WERI-Rb-1 (cell line): ENCODE data around the gene POGLUT2.

Experiments used
- DNase-seq: peaks from one replicate; pipeline ENCODE4 v3.0.0-alpha.2; 2020
- H3K27ac ChIP-seq: fragments of 250-450 bp; sonication (Bioruptor Pico); 2 replicates; pipeline ENCODE4 v1.5.1; 2020; ENCODE audit warnings: mild to moderate bottlenecking, moderate library complexity
- H3K27me3 ChIP-seq: fragments of 250-450 bp; sonication (Bioruptor Pico); 2 replicates; pipeline ENCODE4 v1.5.1; 2021; ENCODE audit warnings: mild to moderate bottlenecking, low read depth, moderate library complexity; ENCODE audit not compliant: insufficient read depth, severe bottlenecking
- H3K36me3 ChIP-seq: fragments of 250-450 bp; sonication (Bioruptor Pico); 2 replicates; pipeline ENCODE4 v1.5.1; 2020; ENCODE audit warnings: mild to moderate bottlenecking, moderate library complexity
- H3K4me3 ChIP-seq: 2 replicates; pipeline ENCODE4 v1.5.1; 2011; ENCODE audit warnings: low read depth, mild to moderate bottlenecking, control low read depth, low read length
- H3K9me3 ChIP-seq: fragments of 250-450 bp; sonication (Bioruptor Pico); 2 replicates; pipeline ENCODE4 v1.5.1; 2021; ENCODE audit warnings: mild to moderate bottlenecking, moderate library complexity; ENCODE audit not compliant: severe bottlenecking
- CTCF ChIP-seq: IDR thresholded peaks from 2 replicates; pipeline ENCODE4 v1.5.1; 2011; ENCODE audit warnings: low read depth, mild to moderate bottlenecking, control low read depth, inconsistent platforms, low read length

The POGLUT2 gene

DNA sequence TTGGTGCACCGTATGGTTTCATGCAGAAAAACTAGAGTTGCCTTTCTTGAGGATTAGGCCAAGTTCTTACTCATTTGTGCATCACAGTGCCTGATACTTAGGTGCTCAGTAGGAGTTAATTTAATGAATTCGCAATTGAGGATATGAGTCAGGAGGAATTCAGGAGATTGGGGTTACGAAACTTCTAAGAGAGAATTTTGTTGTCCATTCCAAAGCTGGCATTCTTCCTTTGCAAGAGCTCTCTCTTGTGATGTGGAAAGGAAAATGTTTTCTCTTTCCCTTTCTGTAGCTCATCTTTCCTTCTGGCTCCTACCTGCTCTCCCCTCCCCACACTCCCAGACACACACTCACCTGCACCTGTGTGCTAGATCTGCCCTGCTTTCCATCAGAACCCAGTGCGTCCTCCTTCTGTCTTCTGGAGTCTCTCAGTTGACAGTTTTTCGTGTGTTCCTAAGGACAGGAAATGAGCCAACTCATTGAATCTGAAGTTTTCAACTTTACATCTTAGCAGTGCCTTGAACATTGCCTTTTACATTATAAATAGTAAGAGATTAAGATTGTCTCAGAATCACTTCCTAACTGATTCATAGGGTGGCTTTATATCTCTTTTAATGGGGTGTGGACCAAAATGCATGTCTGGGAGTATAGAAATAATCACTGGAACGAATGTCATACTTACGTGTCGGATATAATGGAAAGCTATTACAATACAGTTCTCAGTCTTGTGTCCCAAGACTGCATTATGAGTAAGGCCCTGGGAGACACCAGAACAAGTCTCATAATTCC lies 27.3 kb upstream of the POGLUT2 start:
- no peaks in the 10 kb centered on the region for H3K27me3 ChIP-seq
- peaks cover 3% of the 10 kb centered on the region for H3K9me3 ChIP-seq
- H3K36me3 ChIP-seq: peaks cover 61% of the 10 kb centered on the region
- H3K4me3 ChIP-seq: no peak overlapping the region
- no peak for TF ChIP-seq CTCF
- no peak overlapping the region for H3K27ac ChIP-seq
- no peak for DNase-seq

GRCh38 chr13:102825400-102825799 lies 26.6 kb upstream of the POGLUT2 start:
- Histone ChIP-seq H3K9me3 (peaks cover 3% of the 10 kb centered on the region), H3K36me3 (peaks cover 68% of the 10 kb centered on the region), H3K27me3 (no peaks in the 10 kb centered on the region), H3K27ac (no peak overlapping the region), H3K4me3 (no peak overlapping the region)
- DNase-seq: no peak
- TF ChIP-seq CTCF: no peak

- Histone ChIP-seq H3K27me3 (no peaks in the 10 kb centered on the region), H3K27ac (no peak overlapping the region), H3K36me3 (peaks cover 64% of the 10 kb centered on the region), H3K4me3 (no peak overlapping the region), H3K9me3 (no peaks in the 10 kb centered on the region)
- DNase-seq: no peak
- TF ChIP-seq CTCF: no peak
These were observed 19.1 kb upstream of the POGLUT2 start for GRCh38 chr13:102817907-102818306.

DNA sequence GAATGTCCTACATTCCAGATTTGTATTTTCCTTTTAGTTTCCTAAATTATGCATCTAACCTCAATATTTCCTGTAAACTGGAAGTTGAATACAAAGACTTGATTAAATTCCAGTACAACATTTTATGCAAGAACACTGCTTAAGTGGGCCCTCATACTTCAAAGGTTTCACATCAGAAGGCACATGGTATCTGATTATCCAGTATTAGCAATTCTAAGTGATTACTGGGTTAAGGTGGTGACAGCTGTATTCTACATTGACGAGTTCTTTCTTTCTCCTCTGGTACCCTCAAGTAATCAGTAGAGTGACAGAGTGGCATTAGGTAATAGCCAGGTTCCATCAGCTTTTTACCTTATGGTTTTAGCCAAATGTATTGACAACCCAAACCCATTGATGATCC lies 18.5 kb upstream of the POGLUT2 start:
- Histone ChIP-seq H3K27me3 (no peaks in the 10 kb centered on the region), H3K27ac (no peak overlapping the region), H3K36me3 (peaks cover 57% of the 10 kb centered on the region), H3K9me3 (no peaks in the 10 kb centered on the region), H3K4me3 (no peak overlapping the region)
- TF ChIP-seq CTCF: no peak
- no peak for DNase-seq

DNA sequence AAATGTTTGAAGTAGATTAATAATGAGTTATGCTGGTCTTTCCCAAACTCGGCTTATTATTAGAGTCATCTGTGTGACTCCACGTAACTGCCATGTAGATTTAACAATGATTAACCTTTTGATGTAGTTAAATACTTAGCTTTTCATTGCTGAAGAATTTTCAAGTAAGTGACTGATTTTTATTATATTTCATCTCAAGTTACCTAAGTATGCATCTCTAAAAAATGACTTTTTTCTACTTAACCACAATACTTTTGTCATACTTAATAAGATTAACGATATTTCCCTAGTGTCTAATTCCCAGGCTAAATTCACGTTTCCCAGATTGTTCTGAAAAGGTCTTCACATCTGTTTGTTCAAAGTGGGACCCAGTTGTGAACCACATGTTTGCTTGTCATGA lies 17.9 kb upstream of the POGLUT2 start:
- no peak for DNase-seq
- no peak for TF ChIP-seq CTCF
- Histone ChIP-seq H3K27ac (no peak overlapping the region), H3K36me3 (peaks cover 53% of the 10 kb centered on the region), H3K9me3 (no peaks in the 10 kb centered on the region), H3K4me3 (no peak overlapping the region), H3K27me3 (no peaks in the 10 kb centered on the region)

DNA sequence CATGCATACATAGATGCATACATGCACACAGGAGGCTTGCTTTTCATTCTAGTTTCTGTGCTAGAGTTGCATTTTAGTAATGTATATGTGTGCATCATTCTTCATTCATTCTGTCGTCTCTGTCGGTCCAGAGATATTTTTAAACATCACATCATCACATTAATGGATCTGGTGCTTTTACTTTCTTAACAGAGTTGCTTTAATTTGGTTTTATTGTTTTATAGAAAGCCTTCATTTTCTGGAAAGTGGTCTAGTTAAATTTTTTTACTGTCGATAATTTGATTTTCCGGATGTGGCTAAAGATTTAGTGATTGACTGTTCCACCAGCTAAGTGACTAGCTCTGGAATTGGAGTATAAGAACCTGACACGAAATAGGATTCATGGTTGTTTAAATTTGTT lies 17.0 kb upstream of the POGLUT2 start:
- DNase-seq: no peak
- Histone ChIP-seq H3K27ac (no peak overlapping the region), H3K27me3 (no peaks in the 10 kb centered on the region), H3K9me3 (no peaks in the 10 kb centered on the region), H3K4me3 (no peak overlapping the region), H3K36me3 (peaks cover 53% of the 10 kb centered on the region)
- TF ChIP-seq CTCF: no peak
